Cardiac fibroblast (primary cell): ENCODE measurements around the gene PPP2R2D.

Source experiments
- DNase-seq, 2 donors: peaks; one replicate each; pipeline versions ENCODE4 v3.0.0 to v3.0.0-alpha.2; 2010; ENCODE audit warnings: low read depth in 2 of 2
- H3K4me3 ChIP-seq, 2 donors: replicated peaks in 1 of 2; 1 replicate in 1 of 2; 2 replicates in 1 of 2; pipeline ENCODE4 v1.5.1; 2011; ENCODE audit warnings: low read depth in 2 of 2, low read length in 2 of 2, mild to moderate bottlenecking in 2 of 2, moderate library complexity in 1 of 2
- CTCF ChIP-seq: IDR thresholded peaks from one replicate; pipeline ENCODE4 v1.5.1; 2011; ENCODE audit warnings: low read depth, mild to moderate bottlenecking, low read length, inconsistent platforms

PPP2R2D gene

GRCh38 chr10:131855461-131856401, 45.1 kb upstream of the PPP2R2D start:
- TF ChIP-seq CTCF, result no peak
- no peak overlapping the region for H3K4me3 ChIP-seq
- no peak for DNase-seq

GRCh38 chr10:131856441-131857094, 44.2 kb upstream of the PPP2R2D start:
- no peak overlapping the region for H3K4me3 ChIP-seq
- TF ChIP-seq CTCF, result no peak
- no peak for DNase-seq

GRCh38 chr10:131857156-131858117, 43.4 kb upstream of the PPP2R2D start:
- TF ChIP-seq CTCF, result no peak
- no peak for DNase-seq
- H3K4me3 ChIP-seq, result no peak overlapping the region

GRCh38 chr10:131858118-131858515, 42.7 kb upstream of the PPP2R2D start:
- H3K4me3 ChIP-seq, result no peak overlapping the region
- TF ChIP-seq CTCF, result no peak
- no peak for DNase-seq

DNA sequence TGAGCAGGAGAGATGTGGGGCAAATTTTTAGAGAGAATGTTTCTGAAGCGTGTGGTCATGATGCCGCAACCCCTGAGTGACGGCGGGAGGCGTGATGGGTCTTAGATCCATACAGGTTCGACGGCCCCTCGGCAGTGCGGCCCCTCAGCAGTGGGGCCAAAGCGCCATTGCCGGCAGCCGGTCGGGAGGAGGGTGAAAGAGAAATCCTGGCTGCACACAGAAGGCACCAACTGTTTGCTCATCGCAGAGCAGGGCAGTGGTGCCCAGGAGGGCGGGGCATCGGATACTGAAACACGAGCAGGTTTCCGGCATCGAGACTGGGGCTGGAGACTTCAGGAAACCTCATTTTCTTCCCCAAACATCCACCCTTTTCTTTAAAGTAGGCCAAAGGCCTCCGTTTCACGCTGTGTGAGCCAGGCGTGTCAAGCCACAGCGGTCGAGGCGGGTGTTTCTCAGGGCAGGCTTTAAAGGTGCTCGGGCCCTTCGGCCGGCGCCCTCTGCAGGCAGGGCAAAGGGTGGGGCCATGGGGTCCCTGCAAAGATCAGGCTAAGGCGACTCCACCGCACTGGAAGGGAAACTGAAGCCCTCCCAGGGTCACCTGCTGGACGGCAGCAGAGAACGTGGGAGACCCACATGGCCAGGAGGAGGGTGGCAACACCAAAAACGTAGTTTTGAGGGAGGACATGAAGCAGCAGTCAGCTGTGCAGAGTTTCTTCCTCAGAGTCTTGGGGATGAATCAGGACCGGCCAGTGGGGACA, 42.0 kb upstream of the PPP2R2D start:
- H3K4me3 ChIP-seq, result no peak overlapping the region
- no peak for DNase-seq
- TF ChIP-seq CTCF, result no peak
